GM19328 (cell line): ENCODE data around the gene NT5C2.

ENCODE experiments used
- ATAC-seq: cut with Tn5 transposase; IDR thresholded peaks from one replicate; pipeline ENCODE4 v1.9.1; 2021; ENCODE audit warnings: mild to moderate bottlenecking, moderate library complexity; ENCODE audit not compliant: unreplicated experiment

The NT5C2 gene

GRCh38 chr10:103125323-103126267, 67.5 kb downstream of the NT5C2 start:
- peak; percentile 66 for ATAC-seq

GRCh38 chr10:103124420-103125096, 68.5 kb downstream of the NT5C2 start:
- no peak for ATAC-seq

- ATAC-seq, result no peak
Measured at GRCh38 chr10:103123282-103124024, 69.6 kb downstream of the NT5C2 start.

- ATAC-seq, result no peak
Measured at GRCh38 chr10:103120977-103121735, 71.9 kb downstream of the NT5C2 start.

- no peak for ATAC-seq
Measured at GRCh38 chr10:103120546-103120945, 72.5 kb downstream of the NT5C2 start.

GRCh38 chr10:103117247-103117646, 75.8 kb downstream of the NT5C2 start:
- ATAC-seq, result no peak

- ATAC-seq, result no peak
Measured at GRCh38 chr10:103114876-103115275, 78.2 kb downstream of the NT5C2 start.

GRCh38 chr10:103111918-103112877, 80.9 kb downstream of the NT5C2 start:
- no peak for ATAC-seq

GRCh38 chr10:103111031-103111917, 81.8 kb downstream of the NT5C2 start:
- ATAC-seq, result peak; percentile 62

- ATAC-seq, result no peak
Measured at GRCh38 chr10:103110407-103110806, 82.7 kb downstream of the NT5C2 start.

GRCh38 chr10:103109821-103110220, 83.3 kb downstream of the NT5C2 start:
- ATAC-seq, result no peak

GRCh38 chr10:103106539-103106938, 86.5 kb downstream of the NT5C2 start:
- no peak for ATAC-seq

- no peak for ATAC-seq
Measured at GRCh38 chr10:103105462-103105861, 87.6 kb downstream of the NT5C2 start.

GRCh38 chr10:103104721-103105120, 88.4 kb downstream of the NT5C2 start:
- no peak for ATAC-seq

GRCh38 chr10:103103989-103104388, 89.1 kb downstream of the NT5C2 start:
- no peak for ATAC-seq

GRCh38 chr10:103102195-103102594, 90.9 kb downstream of the NT5C2 start:
- no peak for ATAC-seq

- no peak for ATAC-seq
Measured at GRCh38 chr10:103100620-103101019, 92.5 kb downstream of the NT5C2 start.

- ATAC-seq, result no peak
Measured at GRCh38 chr10:103098240-103098639, 94.8 kb downstream of the NT5C2 start.
